ENCODE data around the gene FAIM2.

- TF ChIP-seq CTCF (IDR thresholded peaks at IDR 0.05; ENCODE audit: borderline replicate concordance, extremely low read depth, low read length, poor library complexity, severe bottlenecking) (no peak), EZH2 (IDR thresholded peaks at IDR 0.05; ENCODE audit: borderline replicate concordance, low read depth, low read length, severe bottlenecking) (no peak)
Measured at GRCh38 chr12:49922349-49923034, 18.8 kb upstream of the FAIM2 start.
